Measurements from ENCODE around the gene NAMPT.
"Not testable (repeated sequence)": the region's sequence is repeated elsewhere in the genome, so short reads cannot be mapped to it uniquely, and the experiment has no call there.

NAMPT gene

GRCh38 chr7:106284714-106285050, at the start of gene NAMPT:
NAMPT (minus strand) TSS chr7:106284983; CDS start chr7:106284884, 99 bp downstream.
- no peak for DNase-seq

GRCh38 chr7:106332201-106332600, 47.4 kb upstream of the NAMPT start:
- no peak for DNase-seq

GRCh38 chr7:106331441-106332175, 46.8 kb upstream of the NAMPT start:
- DNase-seq = no peak

- DNase-seq = no peak
Observed at GRCh38 chr7:106329971-106330733, 45.4 kb upstream of the NAMPT start.

- DNase-seq = no peak
Observed at GRCh38 chr7:106329408-106329807, 44.6 kb upstream of the NAMPT start.

- no peak for DNase-seq
Observed at GRCh38 chr7:106327538-106328481, 43.0 kb upstream of the NAMPT start.

- no peak for DNase-seq
Observed at GRCh38 chr7:106326594-106327537, 42.1 kb upstream of the NAMPT start.

GRCh38 chr7:106324509-106324908, 39.7 kb upstream of the NAMPT start:
- not testable (repeated sequence) for DNase-seq

GRCh38 chr7:106320254-106320770, 35.5 kb upstream of the NAMPT start:
- DNase-seq = not testable (repeated sequence)

- DNase-seq = no peak
Observed at GRCh38 chr7:106318482-106318881, 33.7 kb upstream of the NAMPT start.

- DNase-seq = no peak
Observed at GRCh38 chr7:106317971-106318370, 33.2 kb upstream of the NAMPT start.

- DNase-seq = no peak
Observed at GRCh38 chr7:106316947-106317346, 32.2 kb upstream of the NAMPT start.

- DNase-seq = no peak
Observed at GRCh38 chr7:106314875-106315274, 30.1 kb upstream of the NAMPT start.

GRCh38 chr7:106313966-106314365, 29.2 kb upstream of the NAMPT start:
- DNase-seq = no peak

GRCh38 chr7:106313456-106313901, 28.7 kb upstream of the NAMPT start:
- no peak for DNase-seq

GRCh38 chr7:106312906-106313305, 28.1 kb upstream of the NAMPT start:
- no peak for DNase-seq

- no peak for DNase-seq
Observed at GRCh38 chr7:106312099-106312871, 27.5 kb upstream of the NAMPT start.

- DNase-seq = no peak
Observed at GRCh38 chr7:106309362-106309761, 24.6 kb upstream of the NAMPT start.

- DNase-seq = no peak
Observed at GRCh38 chr7:106306256-106306655, 21.5 kb upstream of the NAMPT start.

GRCh38 chr7:106305732-106306131, 20.9 kb upstream of the NAMPT start:
- DNase-seq = no peak

GRCh38 chr7:106304568-106304967, 19.8 kb upstream of the NAMPT start:
- DNase-seq = no peak

Measured in NCI-H446 treated with DMSO at 0.1 percent for 48 hours (cell line).